ENCODE data around the gene TIGD2.

Gene TIGD2

DNA sequence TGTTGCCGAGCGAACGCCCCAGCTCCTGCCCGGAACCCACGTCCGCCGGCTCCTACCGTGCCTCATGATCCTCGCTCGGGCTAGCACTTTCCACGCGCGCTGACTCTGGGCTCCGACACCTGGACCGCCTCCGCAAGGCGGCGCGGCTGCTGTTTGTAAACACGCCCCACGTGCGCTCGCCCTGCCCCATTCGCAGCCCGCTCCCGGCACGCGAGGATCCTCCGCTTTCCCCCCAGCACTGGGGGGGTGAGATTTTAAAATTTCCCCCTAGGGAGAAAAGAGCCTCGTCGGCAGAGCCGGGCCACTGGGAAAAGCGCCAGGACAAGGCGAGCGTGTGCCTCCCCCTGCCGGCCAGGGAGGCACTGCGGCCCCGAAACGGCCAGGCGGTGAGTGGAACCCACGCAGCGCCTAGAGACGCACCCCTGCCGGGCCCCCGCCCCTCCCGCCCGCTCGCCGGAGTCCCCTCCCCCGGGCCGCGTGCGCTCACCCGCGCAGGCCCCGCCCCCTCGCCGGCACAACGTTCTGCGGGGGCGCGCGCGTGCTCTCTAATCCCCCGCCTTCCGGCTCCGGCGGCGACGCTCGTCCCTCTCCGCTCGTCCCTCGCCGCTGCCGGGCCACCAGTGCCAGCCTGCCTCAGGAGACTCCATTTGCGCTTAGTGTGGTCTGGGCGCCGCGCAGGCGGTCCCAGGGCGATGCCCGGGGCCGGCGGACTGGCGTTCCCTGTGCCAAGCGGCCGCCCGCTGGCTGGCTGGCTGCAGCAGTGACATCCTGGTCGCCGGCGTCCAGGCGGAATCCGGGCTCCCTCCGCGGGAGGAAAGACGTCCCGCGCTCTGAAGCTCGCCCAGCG is at the start of gene TIGD2:
Gene TIGD2, plus strand, starts transcription at position 548 of the 847 bp plus-strand sequence. CDS start 1,442 bp downstream, outside the sequence.
- Mint-ChIP-seq H3K4me1 (ENCODE audit: low read depth) (peaks cover 29% of the 10 kb centered on the region), H3K4me3 (peak within 1 kb of the TSS; percentile 85), H3K36me3 (ENCODE audit: low read depth) (peaks cover 17% of the 10 kb centered on the region), H3K27ac (peak within 1 kb of the TSS; percentile 83), H3K27me3 (peaks cover 20% of the 10 kb centered on the region), H3K9me3 (peaks cover 25% of the 10 kb centered on the region)

DNA sequence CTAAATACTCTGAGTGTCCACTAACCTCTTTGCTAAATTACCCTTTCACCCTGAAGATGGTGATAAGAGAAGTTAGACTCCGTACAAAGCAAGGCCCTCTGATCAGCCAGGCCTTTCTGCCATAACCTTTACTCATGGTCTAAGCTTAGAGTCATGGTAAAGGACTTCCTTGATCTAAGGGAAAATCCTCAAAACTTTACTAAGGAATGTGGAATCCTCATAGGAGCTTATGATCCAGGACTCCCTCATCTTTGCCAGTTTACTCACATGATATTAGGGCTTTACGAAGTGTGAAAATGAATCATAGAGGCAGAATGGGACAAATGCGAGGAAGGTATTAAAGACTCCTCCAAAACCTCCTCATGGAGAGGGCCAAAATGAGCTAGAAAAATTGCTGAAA is 46.5 kb upstream of the TIGD2 start:
- peaks cover 8% of the 10 kb centered on the region for H3K27me3 Mint-ChIP-seq
- peaks cover 11% of the 10 kb centered on the region for H3K9me3 Mint-ChIP-seq
- H3K27ac Mint-ChIP-seq = no peak overlapping the region
- no peak overlapping the region for H3K4me3 Mint-ChIP-seq
- H3K4me1 Mint-ChIP-seq (ENCODE audit: low read depth) = peaks cover 3% of the 10 kb centered on the region
- H3K36me3 Mint-ChIP-seq (ENCODE audit: low read depth) = no peaks in the 10 kb centered on the region

DNA sequence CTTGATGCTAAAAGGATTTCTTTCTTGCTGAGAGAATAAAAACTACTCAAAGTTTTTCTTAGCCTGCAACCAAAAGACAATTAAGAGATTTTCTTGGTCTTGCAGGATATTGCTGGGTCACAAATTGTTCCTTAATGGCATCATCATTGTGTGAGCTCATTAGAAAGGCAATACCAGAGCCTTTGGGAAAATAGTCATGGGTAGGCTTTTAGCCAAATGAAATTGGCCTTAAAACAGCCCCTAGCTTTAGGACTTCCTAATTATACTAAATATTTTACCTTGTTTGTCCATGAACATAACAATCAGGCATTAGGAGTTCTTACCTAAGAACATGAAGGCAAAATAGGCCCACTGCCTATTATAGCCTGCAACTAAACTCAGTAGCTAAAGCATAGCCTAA is 43.9 kb upstream of the TIGD2 start:
- Mint-ChIP-seq H3K27me3 (peaks cover 4% of the 10 kb centered on the region), H3K27ac (no peak overlapping the region), H3K4me3 (no peak overlapping the region), H3K9me3 (peaks cover 4% of the 10 kb centered on the region), H3K36me3 (ENCODE audit: low read depth) (no peaks in the 10 kb centered on the region), H3K4me1 (ENCODE audit: low read depth) (peaks cover 3% of the 10 kb centered on the region)

DNA sequence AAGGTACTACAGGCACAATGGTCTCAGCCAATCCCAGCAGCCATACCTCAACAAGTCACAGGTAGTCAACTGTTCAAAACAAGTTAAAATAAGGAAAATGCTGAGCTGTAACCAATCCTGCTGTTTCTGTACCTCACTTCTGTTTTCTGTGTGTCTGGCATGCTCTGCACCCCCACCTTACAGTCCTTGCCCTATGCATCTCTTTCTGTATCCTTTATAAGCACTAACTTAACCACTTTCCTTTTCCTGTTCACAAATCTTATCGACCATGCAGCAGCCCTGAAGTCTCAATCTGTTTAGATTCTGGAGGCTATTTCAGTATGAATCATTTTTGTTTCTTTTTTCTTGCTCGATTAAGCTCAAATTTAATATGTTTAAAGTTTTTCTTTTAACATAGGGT is 41.9 kb upstream of the TIGD2 start:
- no peak overlapping the region for H3K4me3 Mint-ChIP-seq
- peaks cover 3% of the 10 kb centered on the region for H3K4me1 Mint-ChIP-seq (ENCODE audit: low read depth)
- H3K27ac Mint-ChIP-seq = no peak overlapping the region
- H3K9me3 Mint-ChIP-seq = no peaks in the 10 kb centered on the region
- H3K36me3 Mint-ChIP-seq (ENCODE audit: low read depth) = no peaks in the 10 kb centered on the region
- H3K27me3 Mint-ChIP-seq = peaks cover 4% of the 10 kb centered on the region

DNA sequence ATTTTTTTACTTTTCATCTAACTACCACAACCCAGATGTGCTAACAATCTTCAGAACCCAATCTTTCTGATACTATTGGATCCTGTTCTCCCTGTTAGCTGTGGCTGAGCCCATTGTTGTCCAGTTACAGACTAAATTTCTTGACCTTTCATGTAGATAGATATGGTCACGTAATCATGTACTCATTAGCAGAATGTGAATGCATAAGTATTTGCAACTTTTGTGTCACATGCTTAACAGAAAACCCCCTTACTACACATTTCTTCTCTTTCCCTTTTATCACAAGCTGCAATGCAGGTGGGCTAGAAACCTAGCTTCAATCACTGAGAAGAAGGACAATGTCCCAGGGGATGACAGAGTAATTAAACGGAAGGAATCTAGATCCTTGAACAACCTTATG is 41.3 kb upstream of the TIGD2 start:
- Mint-ChIP-seq H3K36me3 (ENCODE audit: low read depth) (no peaks in the 10 kb centered on the region), H3K4me1 (ENCODE audit: low read depth) (peaks cover 3% of the 10 kb centered on the region), H3K27me3 (peaks cover 4% of the 10 kb centered on the region), H3K27ac (no peak overlapping the region), H3K4me3 (no peak overlapping the region), H3K9me3 (no peaks in the 10 kb centered on the region)

DNA sequence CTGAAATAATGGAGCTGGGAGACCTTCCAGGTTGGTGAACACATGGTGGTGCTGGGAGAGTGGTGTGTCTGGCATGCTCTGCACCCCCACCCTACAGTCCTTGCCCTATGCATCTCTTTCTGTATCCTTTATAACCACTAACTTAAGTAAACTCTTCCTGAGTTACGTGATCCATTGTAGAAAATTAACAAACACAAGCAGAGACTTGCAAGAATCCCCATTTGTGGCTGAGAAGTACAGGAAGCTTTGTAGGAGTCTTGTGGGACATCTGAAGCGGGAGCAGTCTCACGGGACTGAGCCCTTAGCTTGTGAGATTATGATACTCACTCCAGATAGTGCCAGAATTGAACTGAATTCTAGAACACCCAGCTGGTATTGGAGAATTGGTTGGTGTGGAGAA is 40.0 kb upstream of the TIGD2 start:
- no peaks in the 10 kb centered on the region for H3K9me3 Mint-ChIP-seq
- H3K27me3 Mint-ChIP-seq = peaks cover 4% of the 10 kb centered on the region
- no peak overlapping the region for H3K4me3 Mint-ChIP-seq
- peaks cover 3% of the 10 kb centered on the region for H3K4me1 Mint-ChIP-seq (ENCODE audit: low read depth)
- H3K36me3 Mint-ChIP-seq (ENCODE audit: low read depth) = no peaks in the 10 kb centered on the region
- H3K27ac Mint-ChIP-seq = no peak overlapping the region

DNA sequence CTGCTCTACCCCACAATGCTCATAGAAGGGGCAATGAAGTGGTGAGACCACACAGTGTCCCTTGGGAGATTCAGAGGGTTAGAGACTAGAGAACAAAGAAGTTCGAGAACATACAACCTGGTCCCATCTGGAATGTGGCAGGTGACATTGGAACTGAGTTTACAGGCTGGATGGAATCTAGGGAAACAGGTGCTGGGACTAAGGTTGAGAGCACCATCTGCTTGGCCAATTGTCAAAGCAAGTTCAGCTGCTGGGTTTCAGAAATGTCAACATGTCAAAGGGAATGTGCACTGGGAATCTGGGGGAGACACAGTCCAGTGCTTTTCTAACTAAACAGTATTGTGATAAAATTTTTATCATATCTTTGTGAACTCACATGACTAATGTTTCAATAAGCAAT is 38.4 kb upstream of the TIGD2 start:
- no peak overlapping the region for H3K27ac Mint-ChIP-seq
- no peak overlapping the region for H3K4me3 Mint-ChIP-seq
- H3K9me3 Mint-ChIP-seq = peaks cover 16% of the 10 kb centered on the region
- H3K27me3 Mint-ChIP-seq = peaks cover 11% of the 10 kb centered on the region
- H3K36me3 Mint-ChIP-seq (ENCODE audit: low read depth) = no peaks in the 10 kb centered on the region
- H3K4me1 Mint-ChIP-seq (ENCODE audit: low read depth) = peaks cover 3% of the 10 kb centered on the region

DNA sequence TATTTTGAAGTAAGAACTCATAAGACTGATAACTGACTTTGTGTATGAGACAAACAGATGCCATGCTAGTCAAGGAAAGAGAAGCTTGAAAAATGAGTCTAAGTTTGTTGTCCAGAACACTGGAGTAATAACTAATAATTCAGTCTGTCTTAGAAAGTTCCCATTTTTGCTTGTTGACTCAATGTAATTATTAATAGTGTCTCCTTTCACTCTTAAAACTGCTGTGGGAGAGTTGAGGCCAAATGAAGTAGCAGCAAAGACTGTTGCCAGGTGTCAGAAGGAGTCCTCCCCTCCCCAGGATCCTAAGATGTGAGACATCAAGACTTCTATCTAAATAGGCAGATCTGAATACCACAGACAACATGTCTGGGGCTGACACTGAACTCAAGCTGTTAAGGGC is 33.6 kb upstream of the TIGD2 start:
- Mint-ChIP-seq H3K4me3 (no peak overlapping the region), H3K27ac (no peak overlapping the region), H3K9me3 (peaks cover 26% of the 10 kb centered on the region), H3K36me3 (ENCODE audit: low read depth) (no peaks in the 10 kb centered on the region), H3K27me3 (peaks cover 18% of the 10 kb centered on the region), H3K4me1 (ENCODE audit: low read depth) (peaks cover 20% of the 10 kb centered on the region)

DNA sequence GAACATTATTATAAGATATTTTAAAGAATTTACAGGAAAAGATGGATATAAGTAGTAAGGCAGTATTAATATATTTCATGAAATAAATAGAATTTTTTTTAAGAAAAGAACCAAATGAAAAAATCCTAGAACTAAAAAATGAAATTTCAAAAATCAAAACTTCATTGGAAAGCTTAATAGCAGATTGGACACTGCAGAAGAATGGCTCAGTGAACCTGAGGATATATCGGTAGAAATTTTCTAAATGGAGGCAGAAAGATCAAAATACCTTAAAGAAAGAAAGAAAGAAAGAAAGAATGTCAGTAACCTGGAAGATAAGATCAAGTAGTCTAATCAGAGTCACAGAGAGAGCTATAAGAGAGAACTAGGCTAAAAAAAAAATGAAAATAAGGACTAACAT is 33.0 kb upstream of the TIGD2 start:
- H3K27ac Mint-ChIP-seq = no peak overlapping the region
- H3K27me3 Mint-ChIP-seq = peaks cover 21% of the 10 kb centered on the region
- peaks cover 20% of the 10 kb centered on the region for H3K4me1 Mint-ChIP-seq (ENCODE audit: low read depth)
- peaks cover 26% of the 10 kb centered on the region for H3K9me3 Mint-ChIP-seq
- H3K36me3 Mint-ChIP-seq (ENCODE audit: low read depth) = no peaks in the 10 kb centered on the region
- no peak overlapping the region for H3K4me3 Mint-ChIP-seq

DNA sequence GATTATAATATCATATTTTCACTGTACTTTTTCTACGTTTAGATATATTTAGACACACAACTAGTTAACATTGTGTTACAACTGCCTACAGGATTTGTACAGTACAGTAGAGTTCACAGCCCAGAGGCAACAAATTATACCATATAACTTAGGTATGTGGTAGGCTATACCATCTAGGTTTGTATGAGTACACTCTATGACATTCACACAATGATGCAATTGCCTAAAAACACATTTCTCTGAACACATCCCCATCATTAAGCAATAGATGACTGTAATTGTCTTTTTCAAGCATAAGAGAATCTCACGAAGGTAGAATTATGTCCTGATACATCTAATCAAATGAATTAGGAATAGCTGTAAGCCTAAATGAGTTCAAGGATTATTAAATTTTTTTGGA is 12.3 kb upstream of the TIGD2 start:
- Mint-ChIP-seq H3K4me1 (ENCODE audit: low read depth) (peaks cover 28% of the 10 kb centered on the region), H3K4me3 (no peak overlapping the region), H3K27me3 (peaks cover 12% of the 10 kb centered on the region), H3K36me3 (ENCODE audit: low read depth) (no peaks in the 10 kb centered on the region), H3K27ac (no peak overlapping the region), H3K9me3 (no peaks in the 10 kb centered on the region)

DNA sequence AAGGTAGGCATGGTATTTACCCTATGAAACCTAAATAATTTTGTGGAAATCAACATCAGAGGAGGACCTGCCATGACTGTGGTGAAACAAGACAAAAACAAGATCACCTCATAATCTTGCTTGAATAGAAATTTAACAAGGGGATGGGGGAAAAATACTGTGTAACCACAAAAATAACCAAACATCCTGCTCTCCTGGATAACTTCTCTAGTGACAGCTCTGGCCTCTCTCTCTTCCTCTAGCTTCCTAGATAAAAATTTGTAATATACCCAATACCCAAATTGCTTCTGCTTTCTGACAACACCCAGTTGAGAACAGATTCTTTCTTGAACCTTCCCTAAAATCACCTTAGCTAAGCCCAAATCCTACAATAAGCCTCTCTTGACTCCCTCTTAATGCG is 11.9 kb upstream of the TIGD2 start:
- Mint-ChIP-seq H3K4me1 (ENCODE audit: low read depth) (peaks cover 28% of the 10 kb centered on the region), H3K36me3 (ENCODE audit: low read depth) (no peaks in the 10 kb centered on the region), H3K27ac (peak overlapping the region; percentile 8), H3K27me3 (peaks cover 12% of the 10 kb centered on the region), H3K4me3 (no peak overlapping the region), H3K9me3 (no peaks in the 10 kb centered on the region)

DNA sequence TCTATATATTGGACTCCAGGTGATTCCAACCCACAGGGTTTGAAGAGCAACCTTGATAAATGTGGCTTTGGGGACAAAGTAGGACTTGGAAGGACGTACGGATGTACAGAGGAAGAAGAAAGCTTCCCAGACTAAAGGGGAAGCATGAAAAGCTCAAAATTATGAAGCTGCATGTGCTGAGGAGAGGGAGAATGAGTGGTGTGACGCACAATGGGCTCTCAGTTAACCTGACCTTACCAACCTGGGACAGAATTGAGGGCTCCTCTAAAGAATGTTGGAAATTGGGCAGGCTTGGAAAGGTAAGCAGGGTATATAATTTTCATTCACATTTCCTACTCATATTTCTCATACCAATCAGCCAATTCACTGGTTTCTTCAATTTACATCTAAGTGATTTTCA is 10.5 kb upstream of the TIGD2 start:
- Mint-ChIP-seq H3K27me3 (peaks cover 15% of the 10 kb centered on the region), H3K9me3 (no peaks in the 10 kb centered on the region), H3K4me3 (no peak overlapping the region), H3K4me1 (ENCODE audit: low read depth) (peaks cover 28% of the 10 kb centered on the region), H3K27ac (peak overlapping the region; percentile 47), H3K36me3 (ENCODE audit: low read depth) (no peaks in the 10 kb centered on the region)

DNA sequence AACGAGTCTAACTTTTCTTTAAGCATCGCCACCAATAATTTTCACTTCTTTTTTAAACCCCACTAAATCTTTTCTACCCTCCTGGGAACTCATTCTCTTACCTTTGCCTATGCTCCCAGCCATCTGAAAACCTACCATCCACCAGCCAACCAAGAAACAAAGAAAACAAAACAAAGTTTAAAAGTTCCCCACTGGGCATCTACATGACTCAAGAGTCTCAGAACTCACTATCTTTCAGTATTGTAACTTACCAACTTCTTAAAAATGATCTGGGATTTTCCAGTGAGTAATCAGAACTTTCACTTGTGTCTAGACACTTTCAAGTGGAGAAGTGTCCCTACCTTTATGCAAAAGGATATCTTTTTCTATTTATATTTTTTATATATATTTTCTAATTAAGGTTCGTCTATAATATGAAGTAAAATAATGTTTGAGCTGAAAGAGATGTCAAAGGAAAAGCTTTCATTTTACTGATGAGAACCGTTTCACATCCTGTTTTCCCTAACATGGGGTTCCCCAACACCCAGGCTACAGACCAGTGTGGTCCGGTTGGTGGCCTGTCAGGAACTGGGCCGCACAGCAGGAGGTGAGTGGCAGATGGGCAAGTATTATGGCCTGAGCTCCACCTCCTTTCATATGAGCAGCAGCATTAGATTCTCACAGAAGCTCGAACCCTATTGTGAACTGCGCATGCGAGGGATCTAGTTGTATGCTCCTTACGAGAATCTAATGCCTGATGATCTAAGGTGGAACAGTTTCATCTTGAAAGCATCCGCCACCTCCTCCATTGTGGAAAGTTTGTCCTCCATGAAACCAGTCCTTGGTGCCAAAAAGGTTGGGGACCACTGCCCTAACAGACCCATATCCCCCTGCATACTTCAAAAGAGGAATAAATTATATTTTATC is 9.8 kb upstream of the TIGD2 start:
- no peaks in the 10 kb centered on the region for H3K36me3 Mint-ChIP-seq (ENCODE audit: low read depth)
- H3K27me3 Mint-ChIP-seq = peaks cover 15% of the 10 kb centered on the region
- peak overlapping the region; percentile 45 for H3K27ac Mint-ChIP-seq
- peaks cover 28% of the 10 kb centered on the region for H3K4me1 Mint-ChIP-seq (ENCODE audit: low read depth)
- H3K4me3 Mint-ChIP-seq = no peak overlapping the region
- H3K9me3 Mint-ChIP-seq = no peaks in the 10 kb centered on the region

DNA sequence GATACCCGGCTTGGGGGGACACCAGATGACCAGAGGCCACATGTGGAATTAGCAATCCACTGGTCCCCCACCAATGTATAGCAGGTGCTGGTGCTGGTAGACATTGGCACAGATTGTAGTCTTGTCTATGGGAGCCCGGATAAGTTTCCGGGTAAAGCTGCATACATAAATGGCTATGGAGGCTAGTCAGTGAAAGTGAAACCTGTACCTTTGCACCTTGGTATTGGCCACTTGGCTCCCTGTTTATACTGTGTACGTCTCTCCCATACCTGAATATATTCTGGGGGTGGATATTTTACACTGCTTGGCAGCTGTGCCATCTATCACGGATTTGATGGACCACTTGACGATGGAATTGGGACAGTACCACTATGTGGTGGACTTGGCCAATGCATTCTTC is 5.6 kb upstream of the TIGD2 start:
- H3K27me3 Mint-ChIP-seq = peaks cover 25% of the 10 kb centered on the region
- no peak overlapping the region for H3K4me3 Mint-ChIP-seq
- no peak overlapping the region for H3K27ac Mint-ChIP-seq
- peaks cover 4% of the 10 kb centered on the region for H3K9me3 Mint-ChIP-seq
- H3K36me3 Mint-ChIP-seq (ENCODE audit: low read depth) = no peaks in the 10 kb centered on the region
- peaks cover 28% of the 10 kb centered on the region for H3K4me1 Mint-ChIP-seq (ENCODE audit: low read depth)

DNA sequence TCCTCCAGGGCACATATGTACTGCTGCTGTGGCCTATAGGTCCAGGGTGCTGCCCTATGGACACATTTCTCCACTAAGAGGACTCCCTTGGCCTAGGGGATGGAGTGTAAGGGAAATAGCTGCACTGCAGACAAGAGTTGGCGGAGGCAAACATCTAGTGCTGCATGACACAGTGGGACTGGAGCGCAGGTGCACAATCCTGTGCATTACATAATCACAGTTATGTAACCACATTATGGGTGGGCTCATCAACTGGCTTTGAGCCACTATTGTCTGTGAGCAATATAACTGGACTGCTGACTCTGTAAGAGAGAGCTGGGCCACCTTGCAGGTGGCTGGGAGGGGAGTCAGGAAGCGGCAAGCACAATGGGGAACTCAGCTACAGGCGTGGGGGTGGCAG is 3.2 kb upstream of the TIGD2 start:
- H3K9me3 Mint-ChIP-seq = peaks cover 14% of the 10 kb centered on the region

More for the DNA sequence above, 3.2 kb upstream of the TIGD2 start:
- peaks cover 12% of the 10 kb centered on the region for H3K36me3 Mint-ChIP-seq (ENCODE audit: low read depth)
- peaks cover 27% of the 10 kb centered on the region for H3K27me3 Mint-ChIP-seq
- H3K4me3 Mint-ChIP-seq = no peak overlapping the region
- no peak overlapping the region for H3K27ac Mint-ChIP-seq
- peaks cover 32% of the 10 kb centered on the region for H3K4me1 Mint-ChIP-seq (ENCODE audit: low read depth)
